ENCODE measurements around the gene SRRM4.

SRRM4 gene

GRCh38 chr12:119181944-119182343, 200.6 kb downstream of the SRRM4 start:
- Histone ChIP-seq H3K4me1 (ENCODE audit: control insufficient read depth, insufficient read depth, low read length) (peaks cover 42% of the 10 kb centered on the region), H3K9ac (ENCODE audit: low read depth, low read length) (no peak overlapping the region), H3K27ac (ENCODE audit: low read depth, low read length) (no peak overlapping the region), H3K36me3 (ENCODE audit: control insufficient read depth, insufficient read depth, low read length) (no peaks in the 10 kb centered on the region), H3K27me3 (ENCODE audit: control insufficient read depth, insufficient read depth, low read length) (no peaks in the 10 kb centered on the region), H3K9me3 (ENCODE audit: control insufficient read depth, insufficient read depth, low read length) (no peaks in the 10 kb centered on the region), H3K4me3 (ENCODE audit: low read depth, low read length) (no peak overlapping the region)

GRCh38 chr12:119182701-119183493, 201.6 kb downstream of the SRRM4 start:
- Histone ChIP-seq H3K27ac (ENCODE audit: low read depth, low read length) (no peak overlapping the region), H3K9me3 (ENCODE audit: control insufficient read depth, insufficient read depth, low read length) (no peaks in the 10 kb centered on the region), H3K9ac (ENCODE audit: low read depth, low read length) (no peak overlapping the region), H3K4me1 (ENCODE audit: control insufficient read depth, insufficient read depth, low read length) (peaks cover 40% of the 10 kb centered on the region), H3K27me3 (ENCODE audit: control insufficient read depth, insufficient read depth, low read length) (no peaks in the 10 kb centered on the region), H3K4me3 (ENCODE audit: low read depth, low read length) (no peak overlapping the region), H3K36me3 (ENCODE audit: control insufficient read depth, insufficient read depth, low read length) (no peaks in the 10 kb centered on the region)

DNA sequence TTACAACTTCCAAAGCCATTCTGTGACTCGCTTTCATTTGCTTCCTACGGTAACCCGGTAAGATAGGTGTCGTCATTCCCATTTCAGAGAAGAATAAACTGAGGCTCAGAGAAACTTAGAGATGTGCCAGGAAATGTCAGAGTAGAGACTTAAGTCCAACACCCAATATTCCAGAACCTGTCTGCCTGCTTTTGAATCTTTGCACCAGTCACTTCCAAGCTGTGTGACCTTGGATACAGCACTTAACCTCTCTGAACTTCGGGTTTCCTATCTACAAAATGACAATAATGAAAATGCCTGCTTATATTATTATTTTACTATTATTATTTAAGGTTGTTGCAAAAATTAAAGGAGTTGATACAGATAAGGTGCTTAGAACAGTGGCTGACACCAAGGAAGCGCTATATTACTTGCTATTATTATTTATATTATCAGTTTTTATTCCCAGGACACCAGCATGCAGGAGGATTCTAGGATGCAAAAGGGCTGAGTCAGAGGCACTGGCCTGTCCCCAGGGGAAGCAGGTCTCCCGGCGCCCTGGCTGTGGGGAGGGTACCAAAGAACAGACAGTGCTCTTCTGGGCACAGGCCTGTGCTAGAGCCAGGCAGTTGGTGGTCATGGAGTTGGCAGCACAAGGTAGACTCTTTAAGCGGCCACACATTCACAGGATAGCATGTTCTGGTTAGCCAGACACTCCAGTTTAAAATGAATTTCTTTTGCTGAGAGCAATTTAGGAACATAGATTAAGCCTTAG, 202.8 kb downstream of the SRRM4 start:
- Histone ChIP-seq H3K9me3 (ENCODE audit: control insufficient read depth, insufficient read depth, low read length) (no peaks in the 10 kb centered on the region), H3K27me3 (ENCODE audit: control insufficient read depth, insufficient read depth, low read length) (no peaks in the 10 kb centered on the region), H3K4me3 (ENCODE audit: low read depth, low read length) (no peak overlapping the region), H3K36me3 (ENCODE audit: control insufficient read depth, insufficient read depth, low read length) (no peaks in the 10 kb centered on the region), H3K27ac (ENCODE audit: low read depth, low read length) (no peak overlapping the region), H3K4me1 (ENCODE audit: control insufficient read depth, insufficient read depth, low read length) (peaks cover 28% of the 10 kb centered on the region), H3K9ac (ENCODE audit: low read depth, low read length) (no peak overlapping the region)

DNA sequence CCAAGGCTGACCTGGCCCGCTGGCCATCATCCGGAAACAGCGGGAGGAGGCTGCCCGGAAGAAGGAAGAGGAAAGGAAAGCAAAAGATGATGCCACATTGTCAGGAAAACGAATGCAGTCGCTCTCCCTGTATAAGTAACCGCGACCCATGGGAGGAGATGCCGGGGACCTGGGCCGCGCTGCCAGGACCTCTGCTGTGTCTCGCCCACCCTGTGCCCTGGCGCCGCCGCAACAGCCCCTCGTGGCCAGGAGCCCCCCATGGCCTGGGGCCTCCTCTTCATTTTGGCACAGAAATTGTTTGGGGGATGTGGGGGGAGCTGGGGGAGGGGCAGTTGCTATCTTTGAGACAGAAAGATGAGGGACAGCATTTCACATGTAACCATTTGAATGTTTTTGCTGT, 213.9 kb downstream of the SRRM4 start:
- H3K4me1 ChIP-seq (ENCODE audit: control insufficient read depth, insufficient read depth, low read length): no peaks in the 10 kb centered on the region

GRCh38 chr12:119198440-119198839, 217.1 kb downstream of the SRRM4 start:
- no peaks in the 10 kb centered on the region for H3K9me3 ChIP-seq (ENCODE audit: control insufficient read depth, insufficient read depth, low read length)
- no peaks in the 10 kb centered on the region for H3K27me3 ChIP-seq (ENCODE audit: control insufficient read depth, insufficient read depth, low read length)
- no peak overlapping the region for H3K9ac ChIP-seq (ENCODE audit: low read depth, low read length)
- peaks cover 18% of the 10 kb centered on the region for H3K4me1 ChIP-seq (ENCODE audit: control insufficient read depth, insufficient read depth, low read length)
- no peaks in the 10 kb centered on the region for H3K36me3 ChIP-seq (ENCODE audit: control insufficient read depth, insufficient read depth, low read length)
- H3K27ac ChIP-seq (ENCODE audit: low read depth, low read length): no peak overlapping the region
- H3K4me3 ChIP-seq (ENCODE audit: low read depth, low read length): no peak overlapping the region

More for the DNA sequence above, 213.9 kb downstream of the SRRM4 start:
- no peaks in the 10 kb centered on the region for H3K27me3 ChIP-seq (ENCODE audit: control insufficient read depth, insufficient read depth, low read length)
- H3K9me3 ChIP-seq (ENCODE audit: control insufficient read depth, insufficient read depth, low read length): no peaks in the 10 kb centered on the region
- H3K9ac ChIP-seq (ENCODE audit: low read depth, low read length): no peak overlapping the region
- H3K27ac ChIP-seq (ENCODE audit: low read depth, low read length): no peak overlapping the region
- no peaks in the 10 kb centered on the region for H3K36me3 ChIP-seq (ENCODE audit: control insufficient read depth, insufficient read depth, low read length)
- H3K4me3 ChIP-seq (ENCODE audit: low read depth, low read length): no peak overlapping the region

DNA sequence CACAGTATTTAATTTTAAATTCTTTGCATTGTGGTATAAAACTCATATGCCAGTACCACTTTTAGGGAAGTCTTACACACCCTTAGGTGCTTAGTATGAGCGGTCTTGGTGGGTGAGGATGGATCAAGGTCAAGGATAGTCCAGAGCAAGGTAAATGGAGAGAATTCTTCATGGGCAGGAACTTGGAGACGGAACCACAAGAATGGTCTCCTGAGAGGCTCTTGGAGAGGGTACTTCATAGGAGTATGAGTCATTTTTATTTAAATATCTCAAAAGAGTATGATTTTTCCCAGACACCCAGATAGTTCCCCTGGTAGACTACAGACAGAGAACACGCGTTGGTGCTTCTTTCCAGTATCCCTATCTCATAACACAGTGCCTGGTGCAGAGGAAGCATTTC, 219.3 kb downstream of the SRRM4 start:
- Histone ChIP-seq H3K4me1 (ENCODE audit: control insufficient read depth, insufficient read depth, low read length) (peaks cover 27% of the 10 kb centered on the region), H3K9me3 (ENCODE audit: control insufficient read depth, insufficient read depth, low read length) (no peaks in the 10 kb centered on the region), H3K27ac (ENCODE audit: low read depth, low read length) (no peak overlapping the region), H3K9ac (ENCODE audit: low read depth, low read length) (no peak overlapping the region), H3K4me3 (ENCODE audit: low read depth, low read length) (no peak overlapping the region), H3K27me3 (ENCODE audit: control insufficient read depth, insufficient read depth, low read length) (no peaks in the 10 kb centered on the region), H3K36me3 (ENCODE audit: control insufficient read depth, insufficient read depth, low read length) (no peaks in the 10 kb centered on the region)

DNA sequence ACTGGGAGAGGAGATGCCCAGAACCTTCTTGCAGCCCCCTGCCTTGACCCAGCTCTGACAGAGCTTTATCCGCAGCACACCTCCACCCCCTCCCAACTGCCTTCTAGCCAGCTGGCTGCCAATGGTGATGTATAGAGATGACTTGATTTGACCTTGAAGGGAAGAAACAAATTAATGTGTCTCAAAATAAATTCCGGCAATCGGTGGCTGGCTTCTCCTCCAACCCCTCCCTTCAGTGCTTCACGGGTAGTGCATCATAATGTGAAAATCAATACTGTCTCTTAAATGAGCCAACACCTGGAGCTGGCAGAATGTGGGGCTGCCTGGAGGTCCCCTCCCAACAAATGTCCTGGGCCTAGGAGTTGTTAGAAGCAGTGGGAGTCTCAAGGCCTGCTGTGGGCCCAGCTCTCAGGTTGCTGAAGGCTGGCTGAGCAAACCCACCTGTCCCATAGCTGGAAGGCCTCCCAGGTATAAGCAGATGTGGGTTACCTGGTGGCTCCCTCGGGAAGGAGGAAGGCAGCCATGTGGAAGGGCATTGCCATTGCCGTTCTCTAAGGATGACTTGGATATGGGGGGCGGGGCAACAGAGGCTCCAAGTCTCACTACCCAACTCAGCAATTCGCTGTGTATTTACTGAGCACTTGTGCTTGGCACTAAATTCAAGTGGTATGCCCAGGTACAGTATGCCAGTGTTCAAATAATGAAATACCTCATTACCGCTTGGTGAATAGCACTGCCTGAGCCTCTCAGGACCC, 220.6 kb downstream of the SRRM4 start:
- H3K36me3 ChIP-seq (ENCODE audit: control insufficient read depth, insufficient read depth, low read length): no peaks in the 10 kb centered on the region
- peaks cover 36% of the 10 kb centered on the region for H3K4me1 ChIP-seq (ENCODE audit: control insufficient read depth, insufficient read depth, low read length)
- peak overlapping the region; percentile 71 for H3K27ac ChIP-seq (ENCODE audit: low read depth, low read length)
- H3K4me3 ChIP-seq (ENCODE audit: low read depth, low read length): no peak overlapping the region
- H3K9me3 ChIP-seq (ENCODE audit: control insufficient read depth, insufficient read depth, low read length): no peaks in the 10 kb centered on the region
- no peaks in the 10 kb centered on the region for H3K27me3 ChIP-seq (ENCODE audit: control insufficient read depth, insufficient read depth, low read length)
- no peak overlapping the region for H3K9ac ChIP-seq (ENCODE audit: low read depth, low read length)

GRCh38 chr12:119202544-119202943, 221.2 kb downstream of the SRRM4 start:
- Histone ChIP-seq H3K27me3 (ENCODE audit: control insufficient read depth, insufficient read depth, low read length) (no peaks in the 10 kb centered on the region), H3K4me1 (ENCODE audit: control insufficient read depth, insufficient read depth, low read length) (peaks cover 37% of the 10 kb centered on the region), H3K9me3 (ENCODE audit: control insufficient read depth, insufficient read depth, low read length) (no peaks in the 10 kb centered on the region), H3K9ac (ENCODE audit: low read depth, low read length) (no peak overlapping the region), H3K36me3 (ENCODE audit: control insufficient read depth, insufficient read depth, low read length) (no peaks in the 10 kb centered on the region), H3K4me3 (ENCODE audit: low read depth, low read length) (no peak overlapping the region), H3K27ac (ENCODE audit: low read depth, low read length) (peak overlapping the region; percentile 71)

DNA sequence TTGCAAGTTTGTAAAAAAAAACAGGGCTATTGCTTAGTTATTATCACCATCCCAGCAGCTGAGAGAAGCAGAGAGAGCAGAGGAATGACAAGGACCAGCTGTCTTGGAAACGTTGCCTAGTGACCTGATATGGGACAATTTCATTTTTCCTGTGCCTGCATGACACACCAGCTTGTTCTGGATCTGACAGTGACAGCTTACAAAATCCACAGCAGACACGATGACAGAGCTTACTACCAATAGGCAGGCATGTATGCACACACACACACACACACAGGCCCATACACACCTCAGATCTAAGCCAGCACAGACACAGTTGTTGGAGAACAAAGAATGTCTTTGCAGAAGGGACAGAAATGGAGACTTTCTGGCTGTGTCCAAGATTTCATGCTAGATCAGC, 222.8 kb downstream of the SRRM4 start:
- H3K4me3 ChIP-seq (ENCODE audit: low read depth, low read length): no peak overlapping the region
- H3K4me1 ChIP-seq (ENCODE audit: control insufficient read depth, insufficient read depth, low read length): peaks cover 37% of the 10 kb centered on the region
- H3K36me3 ChIP-seq (ENCODE audit: control insufficient read depth, insufficient read depth, low read length): no peaks in the 10 kb centered on the region
- no peak overlapping the region for H3K27ac ChIP-seq (ENCODE audit: low read depth, low read length)
- no peak overlapping the region for H3K9ac ChIP-seq (ENCODE audit: low read depth, low read length)
- H3K27me3 ChIP-seq (ENCODE audit: control insufficient read depth, insufficient read depth, low read length): no peaks in the 10 kb centered on the region
- H3K9me3 ChIP-seq (ENCODE audit: control insufficient read depth, insufficient read depth, low read length): no peaks in the 10 kb centered on the region

DNA sequence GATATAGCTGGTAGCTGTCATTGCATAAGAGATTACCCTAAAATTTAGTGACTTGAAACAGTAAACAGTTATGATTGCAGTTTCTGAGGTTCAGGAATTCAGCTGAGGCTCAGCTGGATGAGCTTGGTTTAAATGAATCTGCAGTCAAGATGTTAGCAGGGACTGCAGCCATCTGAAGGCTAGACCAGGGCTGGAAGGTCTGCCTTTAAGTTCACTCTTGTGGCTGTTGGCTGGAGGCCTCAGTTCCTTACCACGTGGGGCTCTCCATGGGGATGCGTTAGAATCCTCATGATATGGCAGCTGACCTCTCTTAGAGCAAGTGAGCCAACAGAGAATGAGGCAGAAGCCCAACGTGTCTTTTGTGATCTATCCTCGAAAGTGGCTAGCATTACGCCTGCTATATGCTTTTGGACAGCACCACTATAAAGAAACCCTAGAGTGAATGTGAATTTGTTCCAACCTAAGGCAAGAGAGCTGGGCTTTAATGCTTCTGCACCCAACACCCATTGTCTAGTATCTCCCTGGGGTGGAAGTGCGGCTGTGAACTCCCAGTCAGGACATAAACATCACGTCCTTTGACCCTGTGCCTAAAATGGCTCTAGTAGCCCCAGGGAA, 223.4 kb downstream of the SRRM4 start:
- H3K36me3 ChIP-seq (ENCODE audit: control insufficient read depth, insufficient read depth, low read length): no peaks in the 10 kb centered on the region

More for the DNA sequence above, 223.4 kb downstream of the SRRM4 start:
- peaks cover 37% of the 10 kb centered on the region for H3K4me1 ChIP-seq (ENCODE audit: control insufficient read depth, insufficient read depth, low read length)
- H3K27ac ChIP-seq (ENCODE audit: low read depth, low read length): no peak overlapping the region
- no peak overlapping the region for H3K4me3 ChIP-seq (ENCODE audit: low read depth, low read length)
- H3K9ac ChIP-seq (ENCODE audit: low read depth, low read length): no peak overlapping the region
- H3K27me3 ChIP-seq (ENCODE audit: control insufficient read depth, insufficient read depth, low read length): no peaks in the 10 kb centered on the region
- no peaks in the 10 kb centered on the region for H3K9me3 ChIP-seq (ENCODE audit: control insufficient read depth, insufficient read depth, low read length)
